ENCODE results near the gene EVC.

The EVC gene

GRCh38 chr4:5689065-5689464 lies 21.9 kb upstream of the EVC start:
- TF ChIP-seq SIN3A (IDR thresholded peaks at IDR 0.05; ENCODE audit: borderline replicate concordance, insufficient read depth, low read length) (no peak), POLR2AphosphoS5 (IDR thresholded peaks at IDR 0.05; ENCODE audit: low read depth, low read length) (no peak), FOXP2 (optimal IDR thresholded peaks at IDR 0.05; ENCODE audit: borderline replicate concordance, extremely low read depth, extremely low read length, insufficient read depth) (no peak), TAF1 (IDR thresholded peaks at IDR 0.05; ENCODE audit: borderline replicate concordance, insufficient read depth, low read length) (no peak), REST (IDR thresholded peaks at IDR 0.05; ENCODE audit: insufficient read depth in 1 of 2, low read depth in 2 of 2, low read length in 2 of 2) (no peak)

GRCh38 chr4:5691491-5692132 lies 19.4 kb upstream of the EVC start:
- no peak for TF ChIP-seq POLR2AphosphoS5 (IDR thresholded peaks at IDR 0.05; ENCODE audit: low read depth, low read length)
- TF ChIP-seq SIN3A (IDR thresholded peaks at IDR 0.05; ENCODE audit: borderline replicate concordance, insufficient read depth, low read length) = no peak
- no peak for TF ChIP-seq FOXP2 (optimal IDR thresholded peaks at IDR 0.05; ENCODE audit: borderline replicate concordance, extremely low read depth, extremely low read length, insufficient read depth)
- no peak for TF ChIP-seq TAF1 (IDR thresholded peaks at IDR 0.05; ENCODE audit: borderline replicate concordance, insufficient read depth, low read length)
- TF ChIP-seq REST (IDR thresholded peaks at IDR 0.05; ENCODE audit: insufficient read depth in 1 of 2, low read depth in 2 of 2, low read length in 2 of 2) = no peak

- TF ChIP-seq TAF1 (IDR thresholded peaks at IDR 0.05; ENCODE audit: borderline replicate concordance, insufficient read depth, low read length) (no peak), REST (IDR thresholded peaks at IDR 0.05; ENCODE audit: insufficient read depth in 1 of 2, low read depth in 2 of 2, low read length in 2 of 2) (no peak), SIN3A (IDR thresholded peaks at IDR 0.05; ENCODE audit: borderline replicate concordance, insufficient read depth, low read length) (no peak), POLR2AphosphoS5 (IDR thresholded peaks at IDR 0.05; ENCODE audit: low read depth, low read length) (no peak), FOXP2 (optimal IDR thresholded peaks at IDR 0.05; ENCODE audit: borderline replicate concordance, extremely low read depth, extremely low read length, insufficient read depth) (no peak)
These were observed 17.1 kb upstream of the EVC start for GRCh38 chr4:5693871-5694270.

GRCh38 chr4:5696341-5696740 lies 14.7 kb upstream of the EVC start:
- TF ChIP-seq SIN3A (IDR thresholded peaks at IDR 0.05; ENCODE audit: borderline replicate concordance, insufficient read depth, low read length) (no peak), TAF1 (IDR thresholded peaks at IDR 0.05; ENCODE audit: borderline replicate concordance, insufficient read depth, low read length) (no peak), REST (IDR thresholded peaks at IDR 0.05; ENCODE audit: insufficient read depth in 1 of 2, low read depth in 2 of 2, low read length in 2 of 2) (no peak), POLR2AphosphoS5 (IDR thresholded peaks at IDR 0.05; ENCODE audit: low read depth, low read length) (no peak), FOXP2 (optimal IDR thresholded peaks at IDR 0.05; ENCODE audit: borderline replicate concordance, extremely low read depth, extremely low read length, insufficient read depth) (no peak)
